C4-2B (cell line): ENCODE measurements around the gene EBF3.

Source experiments
- ZFX ChIP-seq: fragments of 450-650 bp; IDR thresholded peaks from 2 replicates; pipeline ENCODE4 v1.6.1; 2017
- TF ChIP-seq, protein P1 (sequence below): fragments of 450-650 bp; conservative IDR thresholded peaks from 2 replicates; pipeline ENCODE4 v1.5.1; 2017; ENCODE audit warnings: mild to moderate bottlenecking

DNA sequence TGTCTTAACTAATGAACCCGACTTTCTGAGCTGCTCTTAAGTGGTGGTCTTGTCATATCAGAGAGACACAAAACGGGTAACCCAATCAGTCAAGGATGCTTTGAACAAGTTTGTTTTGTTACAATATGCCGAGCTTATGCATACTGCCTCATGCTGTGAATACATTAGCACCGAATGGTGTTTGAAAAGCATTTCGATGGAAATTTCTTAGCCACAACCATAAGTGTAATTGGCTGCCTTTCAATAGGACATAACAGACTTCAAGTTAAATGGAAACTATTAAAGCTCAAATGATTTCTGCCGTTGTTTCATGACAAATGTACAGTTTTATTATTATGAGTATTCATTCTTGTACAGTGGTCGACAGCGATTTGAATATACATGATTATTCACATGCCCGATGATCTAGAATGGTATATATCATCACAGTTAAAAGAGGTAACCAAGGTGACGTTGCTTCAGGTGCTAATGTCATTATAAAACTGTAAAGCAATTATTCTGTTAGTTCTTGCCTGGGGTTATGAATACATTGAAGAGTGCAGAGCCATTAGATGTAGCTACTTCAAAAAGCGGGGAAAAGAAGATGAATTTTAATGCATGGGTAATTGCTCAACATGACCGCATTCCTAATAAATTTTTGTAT, 118.8 kb downstream of the EBF3 start:
- TF ChIP-seq, protein P1, sequence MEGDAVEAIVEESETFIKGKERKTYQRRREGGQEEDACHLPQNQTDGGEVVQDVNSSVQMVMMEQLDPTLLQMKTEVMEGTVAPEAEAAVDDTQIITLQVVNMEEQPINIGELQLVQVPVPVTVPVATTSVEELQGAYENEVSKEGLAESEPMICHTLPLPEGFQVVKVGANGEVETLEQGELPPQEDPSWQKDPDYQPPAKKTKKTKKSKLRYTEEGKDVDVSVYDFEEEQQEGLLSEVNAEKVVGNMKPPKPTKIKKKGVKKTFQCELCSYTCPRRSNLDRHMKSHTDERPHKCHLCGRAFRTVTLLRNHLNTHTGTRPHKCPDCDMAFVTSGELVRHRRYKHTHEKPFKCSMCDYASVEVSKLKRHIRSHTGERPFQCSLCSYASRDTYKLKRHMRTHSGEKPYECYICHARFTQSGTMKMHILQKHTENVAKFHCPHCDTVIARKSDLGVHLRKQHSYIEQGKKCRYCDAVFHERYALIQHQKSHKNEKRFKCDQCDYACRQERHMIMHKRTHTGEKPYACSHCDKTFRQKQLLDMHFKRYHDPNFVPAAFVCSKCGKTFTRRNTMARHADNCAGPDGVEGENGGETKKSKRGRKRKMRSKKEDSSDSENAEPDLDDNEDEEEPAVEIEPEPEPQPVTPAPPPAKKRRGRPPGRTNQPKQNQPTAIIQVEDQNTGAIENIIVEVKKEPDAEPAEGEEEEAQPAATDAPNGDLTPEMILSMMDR: no peak
- no peak for TF ChIP-seq ZFX
